Fibroblast of upper back skin (primary cell): Measurements from ENCODE around the gene SUPT3H.
"Not testable (repeated sequence)": the region's sequence is repeated elsewhere in the genome, so short reads cannot be mapped to it uniquely, and the experiment has no call there.

ENCODE experiments used
- DNase-seq: peaks from one replicate; pipeline ENCODE4 v3.0.0-alpha.2; 2013

Gene SUPT3H

DNA sequence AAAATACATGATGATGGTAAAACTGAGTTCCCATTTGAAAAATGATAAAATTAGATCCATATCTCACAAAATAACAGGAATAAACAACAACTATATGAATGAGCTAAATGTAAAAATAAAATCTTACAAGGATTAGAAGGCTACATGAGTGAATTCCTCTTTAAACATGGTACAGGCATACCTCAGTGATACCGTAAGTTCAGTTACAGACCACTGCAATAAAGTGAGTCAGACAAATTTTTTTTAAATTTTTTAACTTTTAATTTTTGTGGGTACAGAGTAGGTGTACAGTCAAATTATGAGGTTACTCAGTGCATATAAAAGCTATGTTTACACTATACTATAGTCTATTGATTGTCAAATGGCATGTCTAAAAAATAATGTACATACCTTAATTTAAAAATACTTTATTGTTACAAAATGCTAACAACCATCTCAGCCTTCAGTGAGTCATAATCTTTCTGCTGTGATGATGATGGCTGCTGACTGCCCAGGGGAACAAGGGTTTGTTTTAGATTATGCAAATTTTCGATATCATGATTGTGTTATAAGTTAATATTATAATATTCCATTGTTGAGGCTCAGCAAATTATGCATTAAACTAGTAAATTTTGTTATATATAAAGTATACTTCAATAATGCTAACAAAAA lies 272.4 kb downstream of the SUPT3H start:
- DNase-seq = peak; percentile 41

DNA sequence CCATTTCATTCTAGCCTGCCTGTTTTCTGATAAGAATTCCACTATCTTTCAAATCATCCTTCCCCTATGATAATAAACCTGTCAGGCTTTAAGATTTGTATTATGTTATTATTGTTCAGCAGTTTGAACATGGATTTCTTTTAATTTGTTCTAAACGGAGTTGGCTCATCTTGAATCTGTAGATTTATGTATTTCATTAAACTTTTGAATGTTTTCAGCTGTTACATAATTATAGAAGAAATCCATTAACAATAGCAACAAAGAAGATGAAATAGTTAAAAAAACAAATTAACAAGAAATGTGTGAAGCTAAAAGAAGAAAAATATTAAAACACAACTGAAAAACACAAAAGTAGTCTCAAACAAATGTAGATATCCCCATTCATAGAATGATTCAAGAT lies 273.3 kb downstream of the SUPT3H start:
- DNase-seq = no peak

DNA sequence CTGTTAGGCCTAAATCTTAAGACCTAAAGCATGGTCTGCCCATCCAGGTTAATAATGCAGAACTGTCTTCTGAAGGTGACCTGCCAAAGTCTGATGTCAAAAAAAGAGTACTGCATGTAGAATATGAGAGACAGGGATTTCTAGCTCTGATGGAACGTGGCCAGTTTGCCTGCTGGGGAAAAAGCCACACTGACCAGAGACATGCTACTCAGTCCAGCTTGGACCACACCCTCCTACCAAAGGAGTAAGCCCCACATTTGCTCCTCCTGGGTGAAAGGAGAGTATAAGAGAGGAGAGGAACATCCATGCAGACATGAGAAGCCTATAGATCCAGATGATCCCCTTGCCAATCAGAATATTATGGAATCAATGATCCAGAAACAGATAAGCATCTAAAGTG lies 279.5 kb downstream of the SUPT3H start:
- DNase-seq = no peak

DNA sequence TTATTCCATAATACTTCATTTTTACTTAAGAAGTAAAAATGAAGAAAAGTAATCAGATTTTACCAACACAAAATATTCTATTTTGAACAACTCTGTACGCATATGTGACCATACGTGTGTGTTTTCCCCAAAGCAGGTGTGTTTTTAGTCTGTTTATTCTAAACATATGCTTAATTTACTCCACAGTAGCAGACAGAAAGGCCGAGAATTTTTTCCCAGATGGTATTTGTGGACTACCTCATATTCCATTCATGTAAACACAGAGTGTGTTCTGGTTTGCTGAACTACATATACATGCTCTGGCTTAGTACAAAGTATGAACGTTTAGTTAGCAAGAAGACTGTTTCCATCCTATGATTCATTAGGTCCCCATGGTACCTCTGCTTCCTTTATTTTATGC lies 282.9 kb downstream of the SUPT3H start:
- DNase-seq = no peak

DNA sequence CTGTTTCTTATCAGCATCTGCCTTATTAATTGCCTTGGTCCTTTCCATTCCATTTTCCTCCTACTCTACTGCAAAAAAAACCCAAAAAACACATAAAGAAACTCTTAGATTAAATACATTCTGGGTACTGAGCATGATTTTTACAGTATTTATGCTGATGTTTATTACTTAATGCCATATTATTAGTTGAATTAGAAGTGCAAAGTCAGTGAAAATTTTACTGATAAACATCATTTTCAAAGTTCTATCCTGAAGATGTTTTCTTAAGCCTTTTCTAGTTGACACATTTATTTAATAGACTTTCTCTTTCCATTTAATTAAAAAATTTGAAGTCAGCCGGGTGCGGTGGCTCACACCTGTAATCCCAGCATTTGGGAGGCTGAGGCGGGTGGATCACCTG lies 285.6 kb downstream of the SUPT3H start:
- no peak for DNase-seq

DNA sequence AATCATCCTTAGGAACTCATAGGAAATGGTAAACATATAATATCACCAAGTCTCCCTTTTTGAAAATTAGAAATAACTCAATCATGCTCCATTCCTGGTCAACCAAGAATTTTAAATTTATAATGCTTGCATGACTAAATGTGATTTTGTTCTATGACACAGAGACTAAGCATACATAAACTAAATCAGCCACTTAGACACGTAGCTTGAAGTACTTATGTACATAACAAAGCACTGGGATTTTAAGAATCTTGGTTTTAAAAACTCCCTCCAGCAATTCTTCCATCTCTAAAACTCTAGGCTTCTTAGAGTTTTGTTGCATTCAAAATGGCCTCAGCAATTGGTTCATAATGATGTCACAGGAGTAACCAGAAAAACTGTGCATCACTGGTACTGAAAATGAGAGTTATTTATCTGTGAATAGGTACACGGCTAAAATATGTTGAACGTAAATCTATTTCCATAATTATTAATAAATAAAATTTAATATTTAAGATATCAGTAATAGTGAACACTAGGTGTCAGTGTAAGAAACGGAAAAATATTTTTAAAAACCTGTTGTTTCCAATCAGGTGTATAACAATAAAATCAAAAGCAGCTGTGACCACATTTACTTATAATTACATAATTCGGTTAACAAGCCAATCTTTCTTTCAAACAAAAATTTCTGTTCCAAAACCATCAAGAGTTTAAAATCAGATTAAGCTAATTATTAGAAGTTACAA lies 291.2 kb downstream of the SUPT3H start:
- no peak for DNase-seq

DNA sequence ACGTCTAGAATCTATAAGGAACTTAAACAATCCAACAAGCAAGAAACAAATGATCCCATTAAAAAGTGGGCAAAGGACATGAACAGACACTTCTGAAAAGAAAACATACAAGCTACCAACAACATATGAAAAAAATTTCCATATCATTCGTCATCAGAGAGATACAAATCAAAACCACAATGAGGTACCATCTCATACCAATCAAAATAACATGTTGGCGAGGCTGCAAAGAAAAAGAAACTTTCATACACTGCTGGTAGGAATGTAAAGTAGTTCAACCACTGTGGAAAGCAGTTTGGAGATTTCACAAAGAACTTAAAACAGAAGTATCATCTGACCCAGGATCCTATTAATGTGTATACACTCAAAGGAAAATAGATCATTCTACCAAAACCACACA lies 293.5 kb downstream of the SUPT3H start:
- DNase-seq = peak; percentile 14

DNA sequence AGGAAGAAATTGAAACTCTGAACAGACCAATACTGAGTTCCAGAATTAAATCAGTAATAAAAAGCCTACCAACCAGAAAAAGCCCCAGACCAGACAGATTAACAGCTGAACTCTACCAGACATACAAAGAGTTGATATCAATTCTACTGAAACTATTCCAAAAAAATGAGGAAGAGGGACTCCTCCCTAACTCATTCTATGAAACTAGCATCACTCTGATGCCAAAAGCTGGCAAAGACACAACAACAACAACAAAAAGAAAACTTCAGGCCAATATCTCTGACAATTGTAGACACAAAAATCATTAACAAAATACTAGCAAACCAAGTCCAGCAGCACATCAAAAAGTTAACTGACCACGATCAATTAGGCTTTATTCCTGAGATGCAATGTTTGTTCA lies 295.6 kb downstream of the SUPT3H start:
- DNase-seq = no peak

DNA sequence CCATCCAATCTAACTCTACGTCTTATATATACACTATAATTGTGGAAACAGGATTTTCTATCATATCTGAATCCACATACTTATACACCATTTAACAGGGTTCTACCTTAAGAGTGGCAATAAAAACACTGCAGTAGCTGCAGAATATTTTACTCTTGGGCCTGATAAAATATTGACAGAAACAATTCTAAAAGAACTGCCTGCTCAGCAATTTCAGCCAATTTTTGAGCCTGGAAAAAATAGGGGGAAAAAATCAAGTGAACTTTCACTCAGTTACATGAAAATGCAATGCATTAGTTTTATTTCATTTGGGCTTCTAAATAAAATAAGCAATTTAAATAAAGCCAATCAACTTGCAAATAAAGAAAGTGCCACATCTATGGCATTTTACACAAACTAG lies 296.1 kb downstream of the SUPT3H start:
- no peak for DNase-seq

DNA sequence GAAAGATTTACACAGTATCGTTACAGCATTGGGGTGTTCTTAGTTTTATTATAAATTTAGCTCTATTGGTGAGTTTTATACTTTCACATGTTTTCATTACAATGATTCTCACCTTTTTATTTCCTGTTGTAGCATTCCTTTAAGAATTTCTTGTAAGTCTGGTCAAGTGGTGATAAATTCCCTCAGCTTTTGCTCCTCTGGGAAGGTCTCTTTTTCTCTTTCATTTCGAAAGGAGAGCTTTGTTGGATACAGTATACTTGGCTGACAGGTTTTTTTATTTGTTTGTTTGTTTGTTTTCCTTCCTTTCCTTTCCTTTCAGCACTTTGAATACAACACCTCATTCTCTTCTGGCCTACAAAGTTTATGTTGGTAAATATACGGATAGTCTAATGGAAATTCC lies 299.3 kb downstream of the SUPT3H start:
- DNase-seq = no peak

DNA sequence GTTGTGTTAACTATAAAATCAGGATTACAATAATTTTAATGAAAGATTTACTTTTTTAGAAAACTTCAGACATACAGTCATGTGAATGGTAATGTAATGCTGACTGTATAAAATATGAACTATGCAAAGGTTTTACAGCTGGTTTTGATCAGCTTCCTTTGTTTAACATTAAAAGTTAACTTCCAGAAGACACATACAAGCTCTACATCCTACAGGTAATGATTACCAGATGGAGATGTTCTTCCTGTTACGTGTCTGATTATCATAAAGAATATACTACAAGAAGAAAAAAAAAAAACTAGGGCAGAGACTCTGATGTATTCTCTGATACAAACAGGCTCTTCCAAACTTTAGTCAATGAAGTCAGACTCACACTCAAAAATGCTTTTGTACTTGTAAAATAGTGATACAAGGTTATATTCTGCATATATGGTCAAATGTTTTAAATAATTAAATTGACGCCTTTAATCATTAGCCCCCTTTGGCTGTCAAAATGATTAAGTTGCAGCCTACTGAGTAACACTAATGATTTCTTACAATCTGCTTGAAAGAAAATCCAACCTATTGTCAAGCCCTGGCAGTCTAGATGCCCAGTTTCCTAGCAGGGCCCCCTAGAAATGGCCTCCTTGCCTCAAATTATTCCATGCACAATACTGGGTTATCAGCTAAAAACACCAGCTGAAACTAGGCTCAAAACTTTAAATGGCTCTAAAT lies 301.4 kb downstream of the SUPT3H start:
- peak; percentile 97 for DNase-seq

DNA sequence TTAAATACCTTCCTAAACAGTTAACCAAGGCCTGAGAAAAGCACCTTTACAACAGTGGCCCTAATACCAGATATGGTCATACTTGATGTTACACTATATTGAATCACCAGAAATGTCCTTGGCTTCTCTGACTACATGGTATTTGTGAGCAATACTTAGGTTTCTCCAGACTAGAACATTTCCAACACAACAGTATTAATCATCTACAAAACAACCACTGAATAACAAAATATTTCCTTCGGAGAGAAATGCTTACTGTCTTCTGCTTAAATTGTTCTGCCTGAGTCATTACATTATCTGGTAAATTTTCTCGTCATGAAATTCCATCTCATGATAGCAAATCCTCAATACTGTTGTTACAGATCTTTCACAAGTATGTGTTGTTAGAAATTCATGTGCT lies 302.5 kb downstream of the SUPT3H start:
- DNase-seq = peak; percentile 97

DNA sequence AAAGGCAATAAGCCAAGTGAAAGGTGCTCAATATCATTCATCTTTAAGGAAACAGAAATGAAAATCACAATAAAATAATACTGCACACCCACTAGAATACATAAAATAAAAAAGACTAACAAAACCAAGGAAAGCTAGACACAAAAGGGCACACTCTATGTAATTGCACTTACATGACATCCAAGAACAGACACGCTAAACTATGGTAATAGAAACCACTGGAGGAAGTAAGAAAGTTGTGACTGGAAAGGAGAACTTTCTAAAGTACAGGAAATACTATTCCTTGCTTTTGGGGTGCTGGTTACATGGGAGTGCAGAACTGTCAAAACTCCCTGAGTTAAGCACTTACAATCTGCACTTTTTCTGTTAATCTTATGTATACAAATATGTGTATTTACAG lies 303.3 kb downstream of the SUPT3H start:
- DNase-seq = peak; percentile 11

DNA sequence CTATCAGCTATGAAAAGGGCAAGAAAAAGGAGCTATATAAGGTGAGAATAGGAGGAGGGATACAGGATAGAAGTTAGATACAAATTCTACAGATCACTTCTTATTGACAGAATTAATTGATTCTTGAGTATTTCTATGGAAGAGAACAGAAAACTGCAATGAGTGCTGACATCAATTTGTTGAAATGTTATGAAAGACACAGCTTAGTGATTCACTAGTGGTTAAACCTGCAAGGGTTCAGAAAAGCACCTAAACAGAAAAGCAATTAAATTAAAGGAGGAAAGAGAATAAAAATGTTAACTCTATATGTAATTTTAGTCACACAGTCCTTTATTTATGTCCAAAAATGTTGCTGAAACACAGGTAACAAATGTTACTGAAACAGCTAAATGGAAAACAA lies 304.0 kb downstream of the SUPT3H start:
- DNase-seq = peak; percentile 20

DNA sequence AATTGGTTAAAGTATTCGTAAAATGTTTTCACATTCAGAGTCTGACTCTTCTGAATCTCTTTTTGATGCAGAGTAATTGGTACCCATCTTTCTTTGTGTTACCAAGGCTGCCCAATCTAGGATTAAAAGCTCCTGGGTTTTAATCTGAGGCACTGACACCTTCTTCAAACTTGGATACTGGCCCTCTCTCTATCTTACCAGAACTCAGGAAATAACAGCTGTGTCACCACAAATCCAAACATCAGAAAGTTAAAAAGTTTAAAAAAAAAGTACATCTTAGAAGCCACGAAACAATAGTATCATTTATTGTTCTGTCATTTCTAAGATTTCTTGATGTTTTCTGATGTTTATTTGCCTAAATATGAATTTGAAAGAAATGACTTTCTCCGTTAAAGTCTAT lies 305.1 kb downstream of the SUPT3H start:
- no peak for DNase-seq

DNA sequence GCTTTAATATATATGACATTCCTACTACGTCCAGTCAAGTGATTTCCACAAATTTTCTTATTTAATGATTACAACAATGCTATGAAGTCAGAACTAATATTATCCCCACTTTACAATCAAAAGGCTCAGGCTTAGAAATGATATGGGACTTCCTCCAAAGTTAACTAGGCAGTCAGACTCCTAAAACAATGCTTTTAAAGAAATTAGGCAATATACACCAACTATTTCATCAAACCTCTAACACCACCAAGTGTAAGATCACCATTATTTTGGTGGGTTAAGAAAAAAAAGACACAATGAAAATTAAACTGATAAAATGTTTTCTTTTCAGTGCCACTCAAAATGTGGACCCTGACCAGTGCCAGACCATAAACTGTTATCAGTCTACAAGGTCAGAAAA lies 305.7 kb downstream of the SUPT3H start:
- no peak for DNase-seq

DNA sequence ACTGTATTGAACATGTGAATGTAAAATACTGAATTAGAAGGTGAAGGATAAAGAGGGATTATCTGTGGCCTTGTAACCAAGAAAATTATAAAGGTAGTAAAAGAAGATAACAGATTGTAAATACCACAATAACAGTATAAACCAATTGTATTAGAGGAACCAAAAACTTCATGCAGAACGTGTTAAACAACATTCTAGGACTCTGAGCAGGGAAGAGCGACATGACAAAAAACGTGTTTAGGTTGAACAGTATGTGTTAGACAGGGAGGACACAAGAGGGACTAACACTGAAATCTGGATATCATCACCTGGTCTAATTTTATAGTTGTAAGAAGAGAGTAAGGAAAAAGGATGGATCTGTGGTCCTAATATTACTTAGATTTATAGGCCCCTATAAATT lies 308.6 kb downstream of the SUPT3H start:
- DNase-seq = no peak

DNA sequence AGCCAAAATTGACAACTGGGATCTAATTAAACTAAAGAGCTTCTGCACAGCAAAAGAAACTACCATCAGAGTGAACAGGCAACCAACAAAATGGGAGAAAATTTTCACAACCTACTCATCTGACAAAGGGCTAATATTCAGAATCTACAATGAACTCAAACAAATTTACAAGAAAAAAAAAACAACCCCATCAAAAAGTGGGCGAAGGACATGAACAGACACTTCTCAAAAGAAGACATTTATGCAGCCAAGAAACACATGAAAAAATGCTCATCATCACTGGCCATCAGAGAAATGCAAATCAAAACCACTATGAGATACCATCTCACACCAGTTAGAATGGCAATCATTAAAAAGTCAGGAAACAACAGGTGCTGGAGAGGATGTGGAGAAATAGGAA lies 310.3 kb downstream of the SUPT3H start:
- DNase-seq = not testable (repeated sequence)

DNA sequence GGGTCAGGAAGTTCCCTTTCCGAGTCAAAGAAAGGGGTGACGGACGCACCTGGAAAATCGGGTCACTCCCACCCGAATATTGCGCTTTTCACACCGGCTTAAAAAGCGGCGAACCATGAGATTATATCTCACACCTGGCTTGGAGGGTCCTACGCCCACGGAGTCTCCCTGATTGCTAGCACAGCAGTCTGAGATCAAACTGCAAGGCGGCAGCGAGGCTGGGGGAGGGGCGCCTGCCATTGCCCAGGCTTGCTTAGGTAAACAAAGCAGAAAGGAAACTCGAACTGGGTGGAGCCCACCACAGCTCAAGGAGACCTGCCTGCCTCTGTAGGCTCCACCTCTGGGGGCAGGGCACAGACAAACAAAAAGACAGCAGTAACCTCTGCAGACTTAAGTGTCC lies 315.1 kb downstream of the SUPT3H start:
- not testable (repeated sequence) for DNase-seq

DNA sequence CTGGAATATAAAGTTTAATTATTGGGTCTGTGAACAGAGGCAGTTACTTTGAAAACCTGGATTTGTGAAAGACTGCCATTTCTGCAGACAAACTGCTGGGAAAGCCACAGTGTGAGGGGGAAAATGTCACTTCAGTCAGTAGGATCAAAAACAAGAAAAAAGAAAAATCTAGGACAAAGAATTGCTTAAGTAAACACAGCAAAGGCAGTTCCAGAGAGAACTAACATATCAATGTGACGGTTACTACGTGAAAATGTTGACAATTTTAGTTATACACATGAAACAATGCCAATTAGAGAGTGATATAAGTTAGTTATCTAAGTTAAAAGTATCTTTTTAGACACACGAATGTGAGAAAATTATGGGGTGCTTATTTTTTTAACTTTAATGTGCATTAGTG lies 320.0 kb downstream of the SUPT3H start:
- no peak for DNase-seq

DNA sequence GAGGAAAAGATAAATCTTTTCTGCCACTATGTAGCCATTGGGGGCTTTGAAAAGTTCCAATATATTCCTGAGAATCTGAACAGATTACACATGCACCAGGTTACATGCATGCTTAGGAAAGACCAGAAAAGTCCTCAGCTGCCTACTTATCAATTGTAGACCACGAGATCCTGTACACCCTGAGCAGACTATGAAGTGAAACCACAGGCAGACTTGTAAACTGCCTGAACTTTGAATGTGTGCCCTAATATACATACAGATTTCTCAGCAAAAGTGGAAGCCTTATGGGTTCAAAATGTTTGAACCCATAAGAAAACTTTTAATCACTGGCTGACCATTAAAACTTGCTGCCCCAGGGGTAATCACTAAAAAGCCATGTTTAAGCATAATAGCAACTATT lies 323.1 kb downstream of the SUPT3H start:
- peak; percentile 37 for DNase-seq

DNA sequence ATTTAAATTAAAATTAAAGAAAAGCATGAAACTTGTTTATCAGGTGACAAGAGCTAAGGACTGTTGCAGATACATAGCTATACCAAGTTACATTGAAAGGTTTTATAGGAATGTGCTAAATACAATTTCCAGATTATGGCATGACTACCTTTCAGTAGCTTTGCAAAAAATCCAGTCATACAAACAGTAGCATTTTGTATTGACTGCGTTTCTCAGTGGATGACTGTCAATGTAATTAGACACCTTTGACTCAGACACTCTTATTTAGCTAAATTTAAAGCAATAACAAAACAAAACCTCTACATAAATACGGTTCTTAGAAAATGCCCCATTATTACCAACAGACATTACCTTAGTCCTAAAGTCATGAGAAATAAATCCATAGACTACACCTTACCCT lies 325.4 kb downstream of the SUPT3H start:
- no peak for DNase-seq

DNA sequence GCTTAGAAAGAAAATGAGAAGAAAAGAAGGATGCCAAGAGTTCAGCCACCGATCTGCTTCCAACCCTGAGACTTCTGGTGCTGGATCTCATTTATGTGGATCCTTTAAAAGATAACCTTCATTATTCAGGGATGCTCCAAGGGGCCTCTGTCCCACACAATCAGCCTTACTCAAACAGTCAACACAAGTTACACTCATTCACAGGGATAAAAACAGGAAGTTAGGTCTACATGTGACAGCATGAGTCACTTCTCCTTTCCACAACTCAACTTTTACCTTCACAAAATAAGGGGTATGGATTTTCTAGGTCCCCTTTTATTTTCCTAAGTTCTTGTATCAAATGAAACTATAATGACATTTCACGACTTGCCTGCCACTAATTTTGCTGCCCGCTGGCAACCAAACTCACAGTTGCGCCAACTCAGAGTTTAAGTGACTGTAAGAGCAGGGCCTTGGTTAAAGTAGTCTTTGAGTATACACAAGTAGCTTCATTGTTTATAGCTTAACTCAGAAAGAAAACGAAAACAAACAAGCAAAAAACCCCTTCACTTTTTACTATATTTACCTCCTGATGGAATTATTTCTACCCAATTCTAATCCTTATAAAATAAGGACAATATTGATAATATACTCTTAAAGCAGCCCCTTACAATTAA lies 328.4 kb downstream of the SUPT3H start:
- no peak for DNase-seq

DNA sequence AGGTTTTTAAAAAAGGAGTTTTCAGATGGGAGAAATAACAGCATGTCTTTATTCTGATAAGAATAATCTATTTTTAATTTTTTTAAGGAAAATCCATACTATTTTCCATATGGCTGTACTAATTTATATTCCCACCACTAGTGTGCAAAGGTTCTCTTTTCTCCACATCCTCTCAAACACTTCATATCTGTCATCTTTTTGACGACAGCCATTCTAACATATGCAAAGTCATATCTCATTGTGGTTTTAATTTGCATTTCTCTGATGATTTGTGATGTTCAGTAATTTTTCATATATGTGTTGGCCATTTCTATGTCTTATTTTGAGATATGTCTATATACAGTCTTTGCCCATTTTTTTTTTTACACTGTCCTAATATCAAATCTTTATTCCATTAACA lies 330.2 kb downstream of the SUPT3H start:
- DNase-seq = no peak
